K562 (cell line): ENCODE results near the gene ACOX1. TPM values are rescaled to one million over a fixed set of nuclear protein-coding genes. Genes with fewer than 3 reads are reported as not detected.
A peak's percentile ranks its signal among the peaks of the same experiment; 100 is the strongest.

Source experiments
- FOXJ3 ChIP-seq: sonication (generic); formaldehyde crosslinking; IDR thresholded peaks from 2 replicates; pipeline ENCODE4 v1.4.0; 2020; ENCODE audit warnings: mild to moderate bottlenecking, missing genetic modification reagents
- GTF2E2 ChIP-seq: fragments of 200-800 bp; sonication (Bioruptor generic); IDR thresholded peaks from 2 replicates; pipeline ENCODE4 v1.6.1; 2016; ENCODE audit warnings: missing genetic modification characterization, missing compliant biosample characterization
- HNRNPL ChIP-seq: fragments of 200-400 bp; formaldehyde crosslinking; IDR thresholded peaks from 2 replicates; pipeline ENCODE4 v1.6.1; 2017; ENCODE audit warnings: low read depth, mild to moderate bottlenecking, low read length
- HSF4 ChIP-seq: fragments of 250-450 bp; sonication (Bioruptor Pico); IDR thresholded peaks from 2 replicates; pipeline ENCODE4 v2.1.2; 2022; ENCODE audit warnings: mild to moderate bottlenecking, moderate library complexity, borderline replicate concordance
- KLF13 ChIP-seq: fragments of 450-650 bp; IDR thresholded peaks from 2 replicates; pipeline ENCODE4 v1.6.1; 2016; ENCODE audit warnings: missing genetic modification characterization, low read depth, mild to moderate bottlenecking, missing compliant biosample characterization, moderate library complexity, borderline replicate concordance
- SAFB2 ChIP-seq: fragments of 200-400 bp; formaldehyde crosslinking; IDR thresholded peaks from 2 replicates; pipeline ENCODE4 v1.6.1; 2018; ENCODE audit warnings: borderline replicate concordance, low read length, low read depth, moderate library complexity; ENCODE audit not compliant: severe bottlenecking
- SMC3 ChIP-seq: conservative IDR thresholded peaks from 2 replicates; pipeline ENCODE4 v1.6.1; 2011; ENCODE audit warnings: low read depth, low read length, improper control_type of control experiment; ENCODE audit not compliant: insufficient read depth
- SP2 ChIP-seq: IDR thresholded peaks from 2 replicates; pipeline ENCODE4 v1.6.1; 2011; ENCODE audit warnings: mild to moderate bottlenecking, low read depth, low read length, moderate library complexity; ENCODE audit not compliant: poor library complexity, severe bottlenecking; ENCODE audit errors: extremely low read depth
- STAT5B ChIP-seq: fragments of 250-450 bp; sonication (Bioruptor Pico); IDR thresholded peaks from 2 replicates; pipeline ENCODE4 v1.8.0; 2021; ENCODE audit warnings: mild to moderate bottlenecking, inconsistent platforms
- THRB ChIP-seq: fragments of 450-650 bp; formaldehyde crosslinking; conservative IDR thresholded peaks from 2 replicates; pipeline ENCODE4 v1.4.0; 2022; ENCODE audit warnings: mild to moderate bottlenecking, missing genetic modification characterization
- ZNF280B ChIP-seq: fragments of 250-450 bp; sonication (Bioruptor Pico); IDR thresholded peaks from 2 replicates; pipeline ENCODE4 v1.5.1; 2021; ENCODE audit warnings: mild to moderate bottlenecking
- ZNF407 ChIP-seq: fragments of 450-650 bp; IDR thresholded peaks from 2 replicates; pipeline ENCODE4 v1.6.1; 2016; ENCODE audit warnings: low read depth
- ZNF561 ChIP-seq: fragments of 450-650 bp; formaldehyde crosslinking; conservative IDR thresholded peaks from 2 replicates; pipeline ENCODE4 v1.4.0; 2020; ENCODE audit warnings: mild to moderate bottlenecking, moderate library complexity
- polyA plus RNA-seq, 8 experiments: library from polyadenylated mRNA; depleted of rRNA in 4 of 8; stranded (reverse) in 5 of 8; unstranded in 3 of 8; fragments of >200 nt; fragmentation: Nextera tagmentation in 2 of 8; fragmentation: Illumina TruSeq in 1 of 8; extraction: Ambion mirVana in 2 of 8; extraction: Trizol in 1 of 8; gene quantifications; 2 replicates each; pipeline versions ENCODE4 v1.2.1 to v1.2.3, GENCODE V29; 2011 to 2014; ENCODE audit warnings: inconsistent platforms in 1 of 8, missing spikeins in 1 of 8
- total RNA-seq, 7 experiments: library from RNA; depleted of rRNA in 6 of 7; stranded (reverse); fragments of >200 nt in 6 of 7; fragmentation: Illumina TruSeq in 2 of 7; extraction: Trizol in 2 of 7; gene quantifications; 2 replicates each; pipeline versions ENCODE4 v1.2.1 to v1.2.3, GENCODE V29; 2011 to 2021; ENCODE audit warnings: low replicate concordance in 1 of 7
- TF ChIP-seq, protein P1 (sequence below): fragments of 450-650 bp; formaldehyde crosslinking; IDR thresholded peaks from 2 replicates; pipeline ENCODE4 v1.4.0; 2020; ENCODE audit warnings: mild to moderate bottlenecking, mixed read lengths

Gene ACOX1
- total and polyA plus RNA-seq, 9 of the 15 experiments (the other 6 are each of a cell fraction or from before 2014, with no cell fraction given), result 7.8 to 24.1 (median 14.5) TPM

GRCh38 chr17:75970011-75970523 lies 8.9 kb downstream of the ACOX1 start (continued):
- TF ChIP-seq, protein P1, sequence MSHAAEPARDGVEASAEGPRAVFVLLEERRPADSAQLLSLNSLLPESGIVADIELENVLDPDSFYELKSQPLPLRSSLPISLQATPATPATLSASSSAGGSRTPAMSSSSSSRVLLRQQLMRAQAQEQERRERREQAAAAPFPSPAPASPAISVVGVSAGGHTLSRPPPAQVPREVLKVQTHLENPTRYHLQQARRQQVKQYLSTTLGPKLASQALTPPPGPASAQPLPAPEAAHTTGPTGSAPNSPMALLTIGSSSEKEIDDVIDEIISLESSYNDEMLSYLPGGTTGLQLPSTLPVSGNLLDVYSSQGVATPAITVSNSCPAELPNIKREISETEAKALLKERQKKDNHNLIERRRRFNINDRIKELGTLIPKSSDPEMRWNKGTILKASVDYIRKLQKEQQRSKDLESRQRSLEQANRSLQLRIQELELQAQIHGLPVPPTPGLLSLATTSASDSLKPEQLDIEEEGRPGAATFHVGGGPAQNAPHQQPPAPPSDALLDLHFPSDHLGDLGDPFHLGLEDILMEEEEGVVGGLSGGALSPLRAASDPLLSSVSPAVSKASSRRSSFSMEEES, result no peak
- no peak for TF ChIP-seq SAFB2
- TF ChIP-seq KLF13 (tag), result no peak
- no peak for TF ChIP-seq FOXJ3 (CRISPR knock-in tag)
- TF ChIP-seq THRB (CRISPR knock-in tag), result no peak
- no peak for TF ChIP-seq ZNF280B
- no peak for TF ChIP-seq SP2
- TF ChIP-seq ZNF561 (CRISPR knock-in tag), result no peak
- TF ChIP-seq SMC3, result no peak
- peak; percentile 74; the same call in 1 of the 2 replicates for TF ChIP-seq GTF2E2 (tag)
- no peak for TF ChIP-seq ZNF407
- no peak for TF ChIP-seq HSF4
- TF ChIP-seq HNRNPL, result no peak
- no peak for TF ChIP-seq STAT5B
